A549 (cell line): Measurements from ENCODE around the gene KIAA1586. TPM values are rescaled to one million over a fixed set of nuclear protein-coding genes. Genes with fewer than 3 reads are reported as not detected.
A peak's percentile ranks its signal among the peaks of the same experiment; 100 is the strongest.

Source experiments
- ATAC-seq, 2 experiments: fragments of 200-7000 bp in 1 of 2; fragments of >200 bp in 1 of 2; cut with Nextera tagmentation in 1 of 2; cut with Tn5 transposase in 1 of 2; 3 replicates each; pipeline versions ENCODE4 v1.8.0 to v1.9.1; 2018 to 2020; ENCODE audit warnings: mild to moderate bottlenecking in 1 of 2, moderate library complexity in 1 of 2
- CTCF ChIA-PET: fragments of 300-600 bp; sonication (Branson Sonifier 250); formaldehyde crosslinking; extraction: SDS; loops from one replicate; lab custom pipeline; 2021; ENCODE audit warnings: antibody characterized with exemption, inconsistent platforms; lab: Yijun Ruan, JAX
- POLR2A ChIA-PET: fragments of 350-600 bp; formaldehyde crosslinking; extraction: SDS; loops from one replicate; lab custom pipeline; 2021; ENCODE audit warnings: antibody characterized with exemption, inconsistent platforms; lab: Yijun Ruan, JAX
- DNase-seq, 2 experiments: peaks; one replicate each; pipeline versions ENCODE4 v3.0.0 to v3.0.0-alpha.2; 2011 to 2016; ENCODE audit warnings: low read depth in 1 of 2, low spot score in 1 of 2
- FAIRE-seq: peaks from 2 replicates; lab custom pipeline; 2011; peaks lifted over from hg19 to GRCh38; lab: Jason Lieb, UNC
- H3K27ac ChIP-seq, 2 experiments: fragments of >200 bp; sonication (Bioruptor Twin); formaldehyde crosslinking; 3 replicates each; pipeline ENCODE4 v1.5.1; 2016 to 2017
- H3K4me1 ChIP-seq: fragments of >200 bp; sonication (Bioruptor Twin); formaldehyde crosslinking; 3 replicates; pipeline ENCODE4 v1.6.1; 2016
- H3K4me2 ChIP-seq: fragments of >200 bp; sonication (Bioruptor Twin); formaldehyde crosslinking; 3 replicates; pipeline ENCODE4 v1.6.1; 2016
- H3K4me3 ChIP-seq: fragments of >200 bp; sonication (Bioruptor Twin); formaldehyde crosslinking; 3 replicates; pipeline ENCODE4 v1.5.1; 2016
- H3K9me3 ChIP-seq: fragments of >200 bp; sonication (Bioruptor Twin); formaldehyde crosslinking; 3 replicates; pipeline ENCODE4 v1.6.1; 2016
- CBX2 ChIP-seq: fragments of 200-600 bp; sonication (generic); IDR thresholded peaks from 2 replicates; pipeline ENCODE4 v1.6.1; 2016; ENCODE audit warnings: low read depth, mild to moderate bottlenecking, borderline replicate concordance
- EHMT2 ChIP-seq: fragments of 200-600 bp; sonication (generic); IDR thresholded peaks from 2 replicates; pipeline ENCODE4 v1.6.1; 2016; ENCODE audit warnings: antibody characterized with exemption, low read depth, mild to moderate bottlenecking, moderate library complexity
- EP300 ChIP-seq, 2 experiments: fragments of >200 bp; sonication (Bioruptor Twin); formaldehyde crosslinking; IDR thresholded peaks; 2 replicates in 1 of 2; 3 replicates in 1 of 2; pipeline ENCODE4 v1.6.1; 2016 to 2017
- ESRRA ChIP-seq: fragments of 150-350 bp; IDR thresholded peaks from 2 replicates; pipeline ENCODE4 v1.6.1; 2014; ENCODE audit warnings: mild to moderate bottlenecking, low read length, borderline replicate concordance
- FOSL2 ChIP-seq, 2 experiments: fragments of 450-650 bp in 1 of 2; fragments of >200 bp in 1 of 2; sonication (Bioruptor Twin) in 1 of 2; formaldehyde crosslinking; IDR thresholded peaks; 2 replicates each; pipeline versions ENCODE4 v1.5.0 to v1.6.1; 2016 to 2020; ENCODE audit warnings: mild to moderate bottlenecking in 1 of 2, moderate library complexity in 1 of 2
- FOXS1 ChIP-seq: fragments of 250-450 bp; sonication (Bioruptor Pico); IDR thresholded peaks from 2 replicates; pipeline ENCODE4 v1.5.0; 2020; ENCODE audit warnings: mild to moderate bottlenecking, moderate library complexity
- GATA3 ChIP-seq: IDR thresholded peaks from 2 replicates; pipeline ENCODE4 v1.6.1; 2012; ENCODE audit warnings: borderline replicate concordance
- HDAC2 ChIP-seq: fragments of 200-600 bp; sonication (generic); IDR thresholded peaks from 2 replicates; pipeline ENCODE4 v1.6.1; 2016
- HOXA7 ChIP-seq: fragments of 250-450 bp; sonication (Bioruptor Pico); IDR thresholded peaks from 2 replicates; pipeline ENCODE4 v1.5.0; 2020; ENCODE audit warnings: mild to moderate bottlenecking, moderate library complexity
- HOXB5 ChIP-seq: fragments of 250-450 bp; sonication (Bioruptor Pico); IDR thresholded peaks from 2 replicates; pipeline ENCODE4 v1.5.0; 2020; ENCODE audit warnings: mild to moderate bottlenecking, moderate library complexity
- JUN ChIP-seq, 2 experiments: fragments of >200 bp; sonication (Bioruptor Twin); formaldehyde crosslinking; IDR thresholded peaks; 2 replicates in 1 of 2; 3 replicates in 1 of 2; pipeline ENCODE4 v1.6.1; 2016 to 2017
- JUNB ChIP-seq: fragments of >200 bp; sonication (Bioruptor Twin); formaldehyde crosslinking; IDR thresholded peaks from 2 replicates; pipeline ENCODE4 v1.6.1; 2016
- MAFK ChIP-seq: fragments of 450-650 bp; IDR thresholded peaks from 2 replicates; pipeline ENCODE4 v1.6.1; 2014; ENCODE audit not compliant: partially characterized antibody
- MYC ChIP-seq: IDR thresholded peaks from 2 replicates; pipeline ENCODE4 v1.6.1; 2012; ENCODE audit warnings: mild to moderate bottlenecking, inconsistent platforms, low read length, improper control_type of control experiment, borderline replicate concordance
- PHF8 ChIP-seq: fragments of 200-600 bp; sonication (generic); IDR thresholded peaks from 2 replicates; pipeline ENCODE4 v1.6.1; 2016; ENCODE audit warnings: low read depth, mild to moderate bottlenecking, antibody characterized with exemption, moderate library complexity, borderline replicate concordance
- POLR2A ChIP-seq: IDR thresholded peaks from 2 replicates; pipeline ENCODE4 v1.6.1; 2012; ENCODE audit warnings: mild to moderate bottlenecking, low read length
- RAD21 ChIP-seq, 2 experiments: fragments of >200 bp in 1 of 2; sonication (Bioruptor Twin) in 1 of 2; formaldehyde crosslinking in 1 of 2; IDR thresholded peaks in 1 of 2; conservative IDR thresholded peaks in 1 of 2; 2 replicates in 1 of 2; 3 replicates in 1 of 2; pipeline ENCODE4 v1.6.1; 2012 to 2018; ENCODE audit warnings: inconsistent platforms in 1 of 2
- RCOR1 ChIP-seq: fragments of 150-350 bp; IDR thresholded peaks from 2 replicates; pipeline ENCODE4 v1.6.1; 2014; ENCODE audit warnings: antibody characterized with exemption, low read length, low read depth
- SMC3 ChIP-seq: fragments of >200 bp; sonication (Bioruptor Twin); formaldehyde crosslinking; IDR thresholded peaks from 3 replicates; pipeline ENCODE4 v1.6.1; 2018; ENCODE audit warnings: inconsistent platforms
- SREBF2 ChIP-seq: fragments of 450-650 bp; IDR thresholded peaks from 2 replicates; pipeline ENCODE4 v1.6.1; 2014; ENCODE audit warnings: mild to moderate bottlenecking, moderate library complexity
- TFCP2L1 ChIP-seq: fragments of 250-450 bp; sonication (Bioruptor Pico); IDR thresholded peaks from 2 replicates; pipeline ENCODE4 v1.5.0; 2021; ENCODE audit warnings: mild to moderate bottlenecking
- TP53 ChIP-seq: fragments of 250-450 bp; sonication (Bioruptor Pico); IDR thresholded peaks from 2 replicates; pipeline ENCODE4 v1.5.0; 2021; ENCODE audit warnings: mild to moderate bottlenecking, moderate library complexity
- ZC3H11A ChIP-seq: fragments of 450-650 bp; IDR thresholded peaks from 2 replicates; pipeline ENCODE4 v1.6.1; 2014; ENCODE audit warnings: antibody characterized with exemption, mild to moderate bottlenecking
- ZSCAN20 ChIP-seq: fragments of 250-450 bp; sonication (Bioruptor Pico); IDR thresholded peaks from 2 replicates; pipeline ENCODE4 v1.8.0; 2022; ENCODE audit warnings: mild to moderate bottlenecking, moderate library complexity
- WGBS: methylation state at CpG from one replicate; pipeline ENCODE4 v1.1.6; 2017; ENCODE audit errors: missing lambda C conversion rate; 5-methylcytosine and 5-hydroxymethylcytosine counted together
- polyA plus RNA-seq, 4 experiments: library from polyadenylated mRNA; depleted of rRNA in 3 of 4; stranded (reverse); fragments of >200 nt; fragmentation: RNase III in 1 of 4; extraction: RNeasy Plus Mini Kit Qiagen cat#74134 plus additional on column Dnase treatment in 1 of 4; gene quantifications; 2 replicates in 3 of 4; 3 replicates in 1 of 4; pipeline ENCODE4 v1.2.3, GENCODE V29; 2011 to 2017
- TF ChIP-seq, protein P1 (sequence below): fragments of 250-450 bp; sonication (Bioruptor Pico); IDR thresholded peaks from 2 replicates; pipeline ENCODE4 v1.5.0; 2020; ENCODE audit warnings: low read depth, mild to moderate bottlenecking, moderate library complexity
- TF ChIP-seq, protein P2 (sequence below): fragments of 450-650 bp; IDR thresholded peaks from 2 replicates; pipeline ENCODE4 v1.6.1; 2014; ENCODE audit warnings: antibody characterized with exemption
- TF ChIP-seq, protein P3 (sequence below): fragments of 150-350 bp; IDR thresholded peaks from 2 replicates; pipeline ENCODE4 v1.6.1; 2014; ENCODE audit warnings: low read depth, mild to moderate bottlenecking, low read length
- TF ChIP-seq, protein P4 (sequence below): IDR thresholded peaks from 2 replicates; pipeline ENCODE4 v1.6.1; 2012; ENCODE audit warnings: low read depth, borderline replicate concordance
- TF ChIP-seq, protein P5 (sequence below): IDR thresholded peaks from 2 replicates; pipeline ENCODE4 v1.6.1; 2012

The KIAA1586 gene
- polyA plus RNA-seq, 2 of the 4 experiments (the other 2 are of a cell fraction): 4.7 to 6.3 TPM

DNA sequence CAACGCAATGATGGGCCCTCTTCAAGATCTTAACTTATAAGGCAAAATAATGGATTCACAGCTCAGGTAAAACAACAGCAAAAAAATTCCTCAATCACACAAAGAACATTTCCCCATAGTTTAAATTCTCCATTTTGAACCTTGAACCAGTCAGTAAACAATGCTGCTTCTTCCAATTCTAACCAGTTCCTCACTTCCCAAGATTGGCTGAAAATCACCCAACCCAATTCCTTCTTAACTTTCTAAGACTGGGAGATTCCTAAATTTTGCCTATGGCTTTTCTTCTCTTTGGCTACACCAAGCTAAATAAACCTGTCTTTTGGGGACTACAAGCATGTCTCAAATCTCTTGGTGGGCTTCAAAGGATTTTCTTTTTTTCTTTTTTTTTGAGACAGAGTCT is 40.4 kb downstream of the KIAA1586 start:
- TF ChIP-seq RCOR1 (no peak), EHMT2 (no peak), JUNB (no peak)
- TF ChIP-seq, protein P1, sequence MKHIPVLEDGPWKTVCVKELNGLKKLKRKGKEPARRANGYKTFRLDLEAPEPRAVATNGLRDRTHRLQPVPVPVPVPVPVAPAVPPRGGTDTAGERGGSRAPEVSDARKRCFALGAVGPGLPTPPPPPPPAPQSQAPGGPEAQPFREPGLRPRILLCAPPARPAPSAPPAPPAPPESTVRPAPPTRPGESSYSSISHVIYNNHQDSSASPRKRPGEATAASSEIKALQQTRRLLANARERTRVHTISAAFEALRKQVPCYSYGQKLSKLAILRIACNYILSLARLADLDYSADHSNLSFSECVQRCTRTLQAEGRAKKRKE (CRISPR knock-in tag): no peak
- Histone ChIP-seq H3K9me3 (no peaks in the 10 kb centered on the region), H3K4me1 (peaks cover 9% of the 10 kb centered on the region), H3K4me3 (no peak overlapping the region), H3K27ac (no peak overlapping the region), H3K4me2 (no peak overlapping the region)
- CTCF ChIA-PET: interaction anchor here (0.7 kb wide), 1 partner anchor 55 kb away, joined by 5 read pairs; no protein-coding TSS in a partner anchor
- WGBS: 93% methylated on average over 1 of the region's 1 CpG
- ATAC-seq (no peak), DNase-seq (no peak), FAIRE-seq (no peak)
- POLR2A ChIA-PET: no interaction called here

DNA sequence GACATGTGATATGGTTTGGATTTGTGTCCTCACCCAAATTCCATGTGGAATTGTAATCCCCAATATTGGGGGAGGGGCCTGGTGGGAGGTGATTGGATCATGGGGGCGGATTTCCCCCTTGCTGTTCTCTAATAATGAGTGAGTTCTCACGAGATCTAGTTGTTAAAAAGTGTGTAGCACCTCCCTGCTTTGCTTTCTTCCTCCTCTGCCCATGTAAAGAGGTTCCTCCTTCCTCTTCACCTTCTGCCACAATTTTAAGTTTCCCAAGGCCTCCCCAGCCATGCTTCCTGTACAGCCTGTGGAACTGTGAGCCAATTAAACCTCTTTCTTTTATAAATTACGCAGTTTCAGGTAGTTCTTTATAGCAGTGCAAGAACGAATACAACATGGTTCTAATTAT is 41.4 kb downstream of the KIAA1586 start:
- DNase-seq (no peak), ATAC-seq (no peak)
- WGBS: 71% methylated on average over 4 of the region's 4 CpGs

DNA sequence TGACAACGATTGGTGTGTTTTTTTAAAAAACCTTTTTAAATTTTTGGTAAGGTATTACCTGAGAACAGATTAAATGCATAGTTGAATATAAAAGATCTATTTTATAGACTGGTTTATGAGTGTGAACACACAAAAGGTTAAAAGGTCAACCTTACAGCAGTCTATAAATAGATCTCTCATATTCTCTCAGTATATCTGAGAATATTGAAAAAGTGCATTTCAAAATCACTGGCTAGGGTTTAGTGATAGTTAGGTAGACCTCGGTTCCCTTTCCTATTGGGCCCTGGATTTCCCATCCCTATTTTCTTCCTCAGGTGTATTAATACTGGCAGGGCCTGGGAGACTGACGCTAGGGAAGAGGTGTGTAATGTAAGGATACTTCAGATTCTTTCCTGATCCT is 42.8 kb downstream of the KIAA1586 start:
- ChIA-PET POLR2A (no interaction called here), CTCF (interaction anchor here (0.7 to 1.4 kb wide), 2 partner anchors 23 to 227 kb away, joined by 3 to 4 read pairs; no protein-coding TSS in a partner anchor)
- DNase-seq: no peak
- TF ChIP-seq TFCP2L1 (CRISPR knock-in tag) (no peak), ZSCAN20 (CRISPR knock-in tag) (no peak), MAFK (no peak), PHF8 (no peak), ESRRA (no peak), RCOR1 (no peak), RAD21 (conservative IDR thresholded peaks at IDR 0.05 in 1 of 2, IDR thresholded peaks at IDR 0.05 in 1 of 2) (no peak), EP300 (IDR thresholded peaks at IDR 0.05) (no peak), CBX2 (no peak), HOXA7 (CRISPR knock-in tag) (no peak), FOXS1 (CRISPR knock-in tag) (no peak), GATA3 (no peak), JUN (IDR thresholded peaks at IDR 0.05) (no peak), ZC3H11A (no peak)
- TF ChIP-seq, protein P2, sequence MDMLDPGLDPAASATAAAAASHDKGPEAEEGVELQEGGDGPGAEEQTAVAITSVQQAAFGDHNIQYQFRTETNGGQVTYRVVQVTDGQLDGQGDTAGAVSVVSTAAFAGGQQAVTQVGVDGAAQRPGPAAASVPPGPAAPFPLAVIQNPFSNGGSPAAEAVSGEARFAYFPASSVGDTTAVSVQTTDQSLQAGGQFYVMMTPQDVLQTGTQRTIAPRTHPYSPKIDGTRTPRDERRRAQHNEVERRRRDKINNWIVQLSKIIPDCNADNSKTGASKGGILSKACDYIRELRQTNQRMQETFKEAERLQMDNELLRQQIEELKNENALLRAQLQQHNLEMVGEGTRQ: no peak
- TF ChIP-seq, protein P3, sequence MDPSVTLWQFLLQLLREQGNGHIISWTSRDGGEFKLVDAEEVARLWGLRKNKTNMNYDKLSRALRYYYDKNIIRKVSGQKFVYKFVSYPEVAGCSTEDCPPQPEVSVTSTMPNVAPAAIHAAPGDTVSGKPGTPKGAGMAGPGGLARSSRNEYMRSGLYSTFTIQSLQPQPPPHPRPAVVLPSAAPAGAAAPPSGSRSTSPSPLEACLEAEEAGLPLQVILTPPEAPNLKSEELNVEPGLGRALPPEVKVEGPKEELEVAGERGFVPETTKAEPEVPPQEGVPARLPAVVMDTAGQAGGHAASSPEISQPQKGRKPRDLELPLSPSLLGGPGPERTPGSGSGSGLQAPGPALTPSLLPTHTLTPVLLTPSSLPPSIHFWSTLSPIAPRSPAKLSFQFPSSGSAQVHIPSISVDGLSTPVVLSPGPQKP: no peak
- H3K27ac ChIP-seq: peak overlapping the region; percentile 66 to 78
- no peak for ATAC-seq
- H3K4me1 ChIP-seq: peaks cover 19% of the 10 kb centered on the region
- FAIRE-seq: no peak
- no peaks in the 10 kb centered on the region for H3K9me3 ChIP-seq
- 35% methylated on average over 3 of the region's 3 CpGs for WGBS
- H3K4me2 ChIP-seq: peak overlapping the region; percentile 95
- H3K4me3 ChIP-seq: peak overlapping the region; percentile 41

More for the DNA sequence above, 41.4 kb downstream of the KIAA1586 start:
- POLR2A ChIA-PET: no interaction called here
- Histone ChIP-seq H3K4me1 (peaks cover 19% of the 10 kb centered on the region), H3K27ac (no peak overlapping the region), H3K9me3 (no peaks in the 10 kb centered on the region), H3K4me2 (no peak overlapping the region), H3K4me3 (no peak overlapping the region)
- CTCF ChIA-PET: no interaction called here
- no peak for TF ChIP-seq GATA3
- no peak for TF ChIP-seq EHMT2
- no peak for TF ChIP-seq POLR2A
- TF ChIP-seq FOSL2 (IDR thresholded peaks at IDR 0.05): no peak
- no peak for TF ChIP-seq FOSL2 (CRISPR knock-in tag; IDR thresholded peaks at IDR 0.05)
- no peak for TF ChIP-seq SREBF2
- TF ChIP-seq, protein P4, sequence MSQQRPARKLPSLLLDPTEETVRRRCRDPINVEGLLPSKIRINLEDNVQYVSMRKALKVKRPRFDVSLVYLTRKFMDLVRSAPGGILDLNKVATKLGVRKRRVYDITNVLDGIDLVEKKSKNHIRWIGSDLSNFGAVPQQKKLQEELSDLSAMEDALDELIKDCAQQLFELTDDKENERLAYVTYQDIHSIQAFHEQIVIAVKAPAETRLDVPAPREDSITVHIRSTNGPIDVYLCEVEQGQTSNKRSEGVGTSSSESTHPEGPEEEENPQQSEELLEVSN: no peak
- TF ChIP-seq MYC: no peak
- no peak for TF ChIP-seq HDAC2
- TF ChIP-seq, protein P1 (CRISPR knock-in tag): no peak
- TF ChIP-seq SMC3: no peak
- TF ChIP-seq, protein P5, sequence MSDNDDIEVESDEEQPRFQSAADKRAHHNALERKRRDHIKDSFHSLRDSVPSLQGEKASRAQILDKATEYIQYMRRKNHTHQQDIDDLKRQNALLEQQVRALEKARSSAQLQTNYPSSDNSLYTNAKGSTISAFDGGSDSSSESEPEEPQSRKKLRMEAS: no peak
- TF ChIP-seq MAFK: no peak
- TF ChIP-seq HOXB5: no peak
- no peak for TF ChIP-seq TP53 (CRISPR knock-in tag)
- no peak for FAIRE-seq
